HEK293T (cell line): ENCODE data around the gene KHK.
"Not testable (repeated sequence)": the region's sequence is repeated elsewhere in the genome, so short reads cannot be mapped to it uniquely, and the experiment has no call there.

ENCODE experiments used
- CTCF ChIA-PET: fragments of 350-600 bp; formaldehyde crosslinking; extraction: SDS; loops from one replicate; lab custom pipeline; 2021; ENCODE audit warnings: antibody characterized with exemption, inconsistent platforms; lab: Yijun Ruan, JAX
- POLR2A ChIA-PET: fragments of 350-600 bp; formaldehyde crosslinking; extraction: SDS; loops from one replicate; lab custom pipeline; 2020; ENCODE audit warnings: antibody characterized with exemption, inconsistent platforms; lab: Yijun Ruan, JAX
- DNase-seq: peaks from one replicate; pipeline ENCODE4 v3.0.0; 2012; ENCODE audit warnings: mixed read lengths; ENCODE audit errors: extremely low spot score
- ARNT ChIP-seq: fragments of 450-650 bp; IDR thresholded peaks from 2 replicates; pipeline ENCODE4 v1.6.1; 2017; ENCODE audit warnings: mild to moderate bottlenecking
- BHLHE40 ChIP-seq: fragments of 450-650 bp; IDR thresholded peaks from 2 replicates; pipeline ENCODE4 v1.6.1; 2016; ENCODE audit warnings: mild to moderate bottlenecking, moderate library complexity, borderline replicate concordance
- CTBP1 ChIP-seq: fragments of 450-650 bp; IDR thresholded peaks from 2 replicates; pipeline ENCODE4 v1.6.1; 2016; ENCODE audit warnings: borderline replicate concordance
- ELF4 ChIP-seq: fragments of 450-650 bp; IDR thresholded peaks from 2 replicates; pipeline ENCODE4 v1.6.1; 2017; ENCODE audit warnings: antibody characterized with exemption
- FOXA1 ChIP-seq: fragments of 450-650 bp; IDR thresholded peaks from 2 replicates; pipeline ENCODE4 v1.6.1; 2016; ENCODE audit warnings: mild to moderate bottlenecking
- FOXK2 ChIP-seq: fragments of 450-650 bp; IDR thresholded peaks from 2 replicates; pipeline ENCODE4 v1.6.1; 2016; ENCODE audit warnings: mild to moderate bottlenecking
- FOXM1 ChIP-seq: fragments of 450-650 bp; IDR thresholded peaks from 2 replicates; pipeline ENCODE4 v1.6.1; 2017; ENCODE audit warnings: mild to moderate bottlenecking, borderline replicate concordance
- HDGF ChIP-seq: fragments of 450-650 bp; IDR thresholded peaks from 2 replicates; pipeline ENCODE4 v1.6.1; 2017; ENCODE audit warnings: antibody characterized with exemption, borderline replicate concordance
- L3MBTL2 ChIP-seq: fragments of 450-650 bp; conservative IDR thresholded peaks from 2 replicates; pipeline ENCODE4 v1.6.1; 2016; ENCODE audit warnings: mild to moderate bottlenecking
- LEF1 ChIP-seq: fragments of 450-650 bp; IDR thresholded peaks from 2 replicates; pipeline ENCODE4 v1.6.1; 2017; ENCODE audit warnings: mild to moderate bottlenecking, borderline replicate concordance
- NFRKB ChIP-seq: fragments of 450-650 bp; IDR thresholded peaks from 2 replicates; pipeline ENCODE4 v1.6.1; 2016; ENCODE audit warnings: mild to moderate bottlenecking, moderate library complexity
- SP1 ChIP-seq: fragments of 450-650 bp; IDR thresholded peaks from 2 replicates; pipeline ENCODE4 v1.6.1; 2017
- SUZ12 ChIP-seq: fragments of 450-650 bp; IDR thresholded peaks from 2 replicates; pipeline ENCODE4 v1.6.1; 2016; ENCODE audit warnings: mild to moderate bottlenecking
- TARDBP ChIP-seq: fragments of 450-650 bp; IDR thresholded peaks from 2 replicates; pipeline ENCODE4 v1.6.1; 2016
- ZNF384 ChIP-seq: fragments of 450-650 bp; IDR thresholded peaks from 2 replicates; pipeline ENCODE4 v1.6.1; 2016
- TF ChIP-seq, protein P1 (sequence below): fragments of 450-650 bp; IDR thresholded peaks from 2 replicates; pipeline ENCODE4 v1.6.1; 2016

KHK gene

GRCh38 chr2:27071277-27071989 lies 15.1 kb upstream of the KHK start, which contains the start of gene OST4:
Gene OST4, minus strand, starts transcription at chr2:27071654.
- CTCF ChIA-PET, result interaction anchor here (1.1 kb wide), 1 partner anchor 827 kb away, joined by 3 read pairs; the partner anchor contains the start of genes HADHA and HADHB
- POLR2A ChIA-PET, result interaction anchor here (0.6 to 5.2 kb wide), 15 partner anchors 9 to 225 kb away, joined by 3 to 91 read pairs (median 5); partner anchors contain the start of genes AGBL5, KHK, SLC30A3 and TRIM54
- peak; percentile 96 for DNase-seq

GRCh38 chr2:27071990-27072830 lies 14.4 kb upstream of the KHK start:
- DNase-seq, result peak; percentile 10
- ChIA-PET CTCF (interaction anchor here (1.5 kb wide), 1 partner anchor 9 kb away, joined by 4 read pairs; no protein-coding TSS in a partner anchor), POLR2A (interaction anchor here (0.6 to 5.2 kb wide), 14 partner anchors 9 to 226 kb away, joined by 3 to 91 read pairs (median 6); partner anchors contain the start of genes AGBL5, KHK, SLC30A3 and TRIM54)
- TF ChIP-seq ZNF384 (no peak), ELF4 (no peak), SUZ12 (no peak), LEF1 (no peak)

More at GRCh38 chr2:27071277-27071989, 15.1 kb upstream of the KHK start, which contains the start of gene OST4:
- TF ChIP-seq SUZ12, result no peak
- TF ChIP-seq HDGF, result no peak
- no peak for TF ChIP-seq SP1
- TF ChIP-seq ELF4, result no peak
- TF ChIP-seq ARNT, result no peak
- TF ChIP-seq FOXK2, result no peak
- TF ChIP-seq ZNF384, result no peak
- no peak for TF ChIP-seq CTBP1
- no peak for TF ChIP-seq BHLHE40
- no peak for TF ChIP-seq TARDBP
- TF ChIP-seq LEF1, result no peak
- TF ChIP-seq FOXM1, result no peak
- no peak for TF ChIP-seq L3MBTL2
- TF ChIP-seq NFRKB, result no peak
- TF ChIP-seq, protein P1, sequence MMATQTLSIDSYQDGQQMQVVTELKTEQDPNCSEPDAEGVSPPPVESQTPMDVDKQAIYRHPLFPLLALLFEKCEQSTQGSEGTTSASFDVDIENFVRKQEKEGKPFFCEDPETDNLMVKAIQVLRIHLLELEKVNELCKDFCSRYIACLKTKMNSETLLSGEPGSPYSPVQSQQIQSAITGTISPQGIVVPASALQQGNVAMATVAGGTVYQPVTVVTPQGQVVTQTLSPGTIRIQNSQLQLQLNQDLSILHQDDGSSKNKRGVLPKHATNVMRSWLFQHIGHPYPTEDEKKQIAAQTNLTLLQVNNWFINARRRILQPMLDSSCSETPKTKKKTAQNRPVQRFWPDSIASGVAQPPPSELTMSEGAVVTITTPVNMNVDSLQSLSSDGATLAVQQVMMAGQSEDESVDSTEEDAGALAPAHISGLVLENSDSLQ, result no peak
- TF ChIP-seq FOXA1, result no peak

DNA sequence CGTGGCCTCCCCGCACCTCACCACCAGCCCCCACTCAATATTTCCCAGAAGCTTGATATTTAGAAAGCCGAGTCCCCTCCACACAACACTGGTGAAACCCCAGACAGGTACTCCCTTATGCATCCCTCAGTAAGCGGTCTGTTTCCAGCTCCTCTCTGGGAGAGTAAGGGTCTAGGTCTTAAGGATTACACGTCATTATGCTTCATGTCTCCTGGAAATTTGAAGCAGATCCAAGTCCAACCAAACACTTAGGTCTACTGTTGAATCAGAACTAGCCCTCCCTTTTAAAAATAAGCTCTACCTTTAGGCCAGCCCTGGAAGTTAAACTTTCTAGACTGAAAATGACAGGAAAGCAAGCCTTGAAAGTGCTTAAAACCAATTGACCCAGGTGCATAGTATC lies 13.7 kb upstream of the KHK start:
- CTCF ChIA-PET, result interaction anchor here (1.5 kb wide), 1 partner anchor 8 kb away, joined by 4 read pairs; no protein-coding TSS in a partner anchor

DNA sequence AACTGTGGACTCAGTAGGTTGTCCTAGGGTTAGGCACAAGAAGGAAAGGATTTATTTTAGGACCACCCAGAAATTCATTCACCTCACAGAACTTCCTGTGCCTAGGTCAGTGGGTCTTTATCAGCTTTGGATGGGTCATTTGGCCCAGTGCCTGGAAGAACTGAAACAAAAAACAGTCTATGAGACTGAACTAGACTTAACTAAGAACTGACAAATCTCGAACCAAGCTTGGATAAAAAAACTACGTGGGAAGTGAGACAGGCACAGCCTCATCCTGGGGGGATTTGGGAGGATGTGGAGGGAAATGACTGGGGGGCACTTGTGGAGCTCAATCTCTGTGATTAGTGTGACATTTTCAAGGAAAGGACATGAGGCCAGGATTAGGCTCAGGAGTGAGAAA lies 12.8 kb upstream of the KHK start:
- CTCF ChIA-PET, result no interaction called here
- TF ChIP-seq LEF1 (no peak), FOXA1 (no peak), ZNF384 (no peak), L3MBTL2 (no peak), NFRKB (no peak), FOXK2 (no peak), TARDBP (no peak), CTBP1 (no peak), SUZ12 (no peak), HDGF (no peak), FOXM1 (no peak), ARNT (no peak), SP1 (no peak), ELF4 (no peak), BHLHE40 (no peak)
- TF ChIP-seq, protein P1, result no peak
- POLR2A ChIA-PET, result interaction anchor here (4.5 to 5.2 kb wide), 2 partner anchors 9 to 21 kb away, joined by 76 to 91 read pairs; partner anchors contain the start of gene AGBL5
- DNase-seq, result no peak

More for the DNA sequence above, 13.7 kb upstream of the KHK start:
- POLR2A ChIA-PET, result interaction anchor here (1.1 to 5.2 kb wide), 4 partner anchors 10 to 20 kb away, joined by 3 to 91 read pairs (median 46); partner anchors contain the start of genes AGBL5 and KHK
- no peak for TF ChIP-seq FOXM1
- no peak for TF ChIP-seq SUZ12
- TF ChIP-seq ELF4, result no peak
- TF ChIP-seq SP1, result no peak
- no peak for TF ChIP-seq BHLHE40
- no peak for TF ChIP-seq ARNT
- no peak for TF ChIP-seq CTBP1
- no peak for TF ChIP-seq LEF1
- no peak for TF ChIP-seq HDGF
- no peak for DNase-seq

DNA sequence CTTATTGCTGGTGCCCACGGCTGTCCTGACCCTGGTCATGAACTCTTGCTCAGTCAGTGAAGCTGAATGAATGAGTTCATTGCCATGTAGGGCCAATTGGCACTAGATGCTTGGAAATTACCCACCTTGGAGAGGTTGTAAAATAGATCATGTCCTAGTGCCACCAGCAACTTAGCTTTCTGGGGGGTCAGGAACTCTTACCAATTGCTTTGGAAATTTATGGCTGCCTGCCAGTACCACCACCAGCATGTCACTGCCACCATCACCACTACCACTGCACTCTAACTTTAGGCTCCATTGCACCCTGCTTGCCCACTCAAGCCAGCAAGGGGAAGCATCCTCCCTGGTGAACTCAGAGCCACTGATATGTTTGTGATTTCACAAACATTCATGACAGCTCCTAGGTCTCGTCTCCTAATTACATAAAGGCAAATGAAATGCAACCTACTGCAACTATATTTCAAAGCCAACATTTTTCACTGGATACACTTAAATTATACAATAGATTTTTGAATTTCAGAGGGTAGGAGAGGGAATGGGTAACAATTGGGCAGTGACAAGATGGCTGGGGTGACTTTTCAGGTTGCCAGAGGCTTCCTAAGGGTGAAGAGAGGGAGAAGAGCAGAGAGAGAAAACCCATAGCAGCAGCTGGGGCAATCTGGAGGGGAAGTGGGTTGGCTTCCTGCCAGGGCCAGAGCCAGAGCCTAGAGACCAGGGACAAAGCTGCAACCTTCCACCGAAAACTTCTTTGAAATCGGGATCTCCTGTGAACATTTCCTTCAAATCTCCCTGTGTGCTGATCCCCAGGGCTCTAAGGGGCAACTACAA lies 11.6 kb upstream of the KHK start:
- TF ChIP-seq FOXM1, result no peak
- TF ChIP-seq, protein P1, result no peak
- TF ChIP-seq CTBP1, result no peak
- TF ChIP-seq TARDBP, result no peak
- TF ChIP-seq ELF4, result no peak
- TF ChIP-seq NFRKB, result no peak
- no peak for TF ChIP-seq ARNT
- no peak for TF ChIP-seq SP1
- no peak for TF ChIP-seq L3MBTL2
- TF ChIP-seq SUZ12, result no peak
- TF ChIP-seq HDGF, result no peak
- TF ChIP-seq BHLHE40, result no peak
- TF ChIP-seq ZNF384, result no peak
- no peak for TF ChIP-seq LEF1
- TF ChIP-seq FOXK2, result no peak
- no peak for TF ChIP-seq FOXA1
- ChIA-PET POLR2A (interaction anchor here (5.2 kb wide), 1 partner anchor 22 kb away, joined by 91 read pairs; the partner anchor contains the start of gene AGBL5), CTCF (no interaction called here)
- no peak for DNase-seq

DNA sequence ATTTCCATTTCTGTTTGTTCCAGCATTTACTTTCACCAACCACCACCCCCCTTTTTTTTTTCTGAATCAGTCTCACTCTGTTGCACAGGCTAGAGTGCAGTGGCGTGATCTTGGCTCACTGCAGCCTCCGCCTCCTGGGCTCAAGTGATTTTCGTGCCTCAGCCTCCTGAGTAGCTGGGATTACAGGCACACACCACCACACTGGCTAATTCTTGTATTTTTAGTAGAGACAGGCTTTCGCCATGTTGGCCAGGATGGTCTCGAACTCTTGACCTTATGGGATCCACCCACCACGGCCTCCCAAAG lies 11.1 kb upstream of the KHK start:
- POLR2A ChIA-PET, CTCF ChIA-PET: not testable (repeated sequence)

More for the DNA sequence above, 11.1 kb upstream of the KHK start:
- not testable (repeated sequence) for DNase-seq
